ENCODE measurements around the gene HOXB3.

Gene HOXB3

GRCh38 chr17:48506246-48506645, 83.8 kb downstream of the HOXB3 start:
- in situ Hi-C loops (cut with MboI; ENCODE audit: low sequenced_read_pairs) = no loop called here

- in situ Hi-C loops (cut with MboI; ENCODE audit: low sequenced_read_pairs) = no loop called here
Measured at GRCh38 chr17:48505788-48506187, 84.3 kb downstream of the HOXB3 start.

GRCh38 chr17:48504953-48505352, 85.1 kb downstream of the HOXB3 start:
- in situ Hi-C loops (cut with MboI; ENCODE audit: low sequenced_read_pairs) = no loop called here

- in situ Hi-C loops (cut with MboI; ENCODE audit: low sequenced_read_pairs) = no loop called here
Measured at GRCh38 chr17:48503747-48504146, 86.3 kb downstream of the HOXB3 start.

- in situ Hi-C loops (cut with MboI; ENCODE audit: low sequenced_read_pairs) = no loop called here
Measured at GRCh38 chr17:48502901-48503300, 87.1 kb downstream of the HOXB3 start.

GRCh38 chr17:48502312-48502711, 87.7 kb downstream of the HOXB3 start:
- in situ Hi-C loops (cut with MboI; ENCODE audit: low sequenced_read_pairs) = no loop called here

GRCh38 chr17:48500435-48501426, 89.3 kb downstream of the HOXB3 start:
- in situ Hi-C loops (cut with MboI; ENCODE audit: low sequenced_read_pairs) = no loop called here

- in situ Hi-C loops (cut with MboI; ENCODE audit: low sequenced_read_pairs) = no loop called here
Measured at GRCh38 chr17:48499735-48500434, 90.2 kb downstream of the HOXB3 start.

- in situ Hi-C loops (cut with MboI; ENCODE audit: low sequenced_read_pairs) = no loop called here
Measured at GRCh38 chr17:48499248-48499647, 90.8 kb downstream of the HOXB3 start.

Data from HL-60/S4 (cell line).